Caco-2 (cell line): ENCODE measurements around the gene GNL3L. TPM values are rescaled to one million over a fixed set of nuclear protein-coding genes. Genes with fewer than 3 reads are reported as not detected.

Experiments used
- BruUV-seq: library from RNA; stranded (reverse); fragments of 400-500 nt; replicated peaks from 2 replicates; lab custom pipeline; 2021; lab: Mats Ljungman, UMichigan
- CTCF ChIA-PET: fragments of 300-600 bp; sonication (Branson Sonifier 250); formaldehyde crosslinking; loops from one replicate; lab custom pipeline; 2022; ENCODE audit warnings: antibody characterized with exemption; lab: Charles Lee
- POLR2A ChIA-PET: fragments of 300-600 bp; sonication (Branson Sonifier 250); formaldehyde crosslinking; loops from one replicate; lab custom pipeline; 2022; ENCODE audit warnings: antibody characterized with exemption; lab: Charles Lee
- DNase-seq, 2 experiments: peaks; one replicate each; pipeline versions ENCODE4 v3.0.0 to v3.0.0-alpha.2; 2020 to 2022
- H3K27me3 ChIP-seq: replicated peaks from 2 replicates; pipeline ENCODE4 v1.6.0; 2011; ENCODE audit warnings: low read length; ENCODE audit not compliant: control insufficient read depth, insufficient read depth
- H3K36me3 ChIP-seq: 2 replicates; pipeline ENCODE4 v1.5.1; 2011; ENCODE audit warnings: low read length; ENCODE audit not compliant: control insufficient read depth, insufficient read depth
- H3K4me1 ChIP-seq: fragments of 250-450 bp; sonication (Bioruptor Pico); 2 replicates; pipeline ENCODE4 v1.5.1; 2020; ENCODE audit warnings: mild to moderate bottlenecking
- H3K4me3 ChIP-seq: 2 replicates; pipeline ENCODE4 v1.5.1; 2011; ENCODE audit warnings: low read depth, mild to moderate bottlenecking, control low read depth, low read length
- H3K9me3 ChIP-seq: fragments of 250-450 bp; sonication (Bioruptor Pico); 2 replicates; pipeline ENCODE4 v1.5.1; 2020; ENCODE audit warnings: mild to moderate bottlenecking, moderate library complexity
- H3K27ac Mint-ChIP-seq: one replicate; pipeline ENCODE4 v1.8.0; 2022; ENCODE audit warnings: mixed read lengths; ENCODE audit not compliant: unreplicated experiment
- H3K27me3 Mint-ChIP-seq: one replicate; pipeline ENCODE4 v1.8.0; 2022; ENCODE audit warnings: mixed read lengths; ENCODE audit not compliant: insufficient read depth, unreplicated experiment
- H3K36me3 Mint-ChIP-seq: one replicate; pipeline ENCODE4 v1.8.0; 2022; ENCODE audit warnings: mild to moderate bottlenecking, mixed read lengths; ENCODE audit not compliant: insufficient read depth, unreplicated experiment
- H3K4me1 Mint-ChIP-seq: one replicate; pipeline ENCODE4 v1.8.0; 2022; ENCODE audit warnings: low read depth, mixed read lengths; ENCODE audit not compliant: unreplicated experiment
- H3K4me3 Mint-ChIP-seq: one replicate; pipeline ENCODE4 v1.8.0; 2022; ENCODE audit warnings: mild to moderate bottlenecking, moderate library complexity, mixed read lengths; ENCODE audit not compliant: unreplicated experiment
- H3K9me3 Mint-ChIP-seq: one replicate; pipeline ENCODE4 v1.8.0; 2022; ENCODE audit warnings: mixed read lengths; ENCODE audit not compliant: unreplicated experiment
- intact Hi-C: fragments of 100-400 bp; cut with micrococcal nuclease; formaldehyde crosslinking; loops from one replicate; pipeline ENCODE4 v1.10.0; 2022; ENCODE audit not compliant: unreplicated experiment
- total RNA-seq: library from RNA; stranded (reverse); gene quantifications from 2 replicates; pipeline ENCODE4 v1.2.3, GENCODE V29; 2022
- TF ChIP-seq, protein P1 (sequence below), 2 experiments: fragments of 200-600 bp in 1 of 2; IDR thresholded peaks; 1 replicate in 1 of 2; 2 replicates in 1 of 2; pipeline versions ENCODE4 v1.5.1 to v1.8.0; 2011 to 2022; ENCODE audit warnings: antibody characterized with exemption in 1 of 2, control low read depth in 1 of 2, inconsistent platforms in 1 of 2, low read depth in 1 of 2, low read length in 1 of 2, mild to moderate bottlenecking in 1 of 2, moderate library complexity in 1 of 2; ENCODE audit not compliant: insufficient read depth in 1 of 2, severe bottlenecking in 1 of 2, unreplicated experiment in 1 of 2

GNL3L gene
- total RNA-seq, 1 experiment from 2014 or later = 61.0 TPM

DNA sequence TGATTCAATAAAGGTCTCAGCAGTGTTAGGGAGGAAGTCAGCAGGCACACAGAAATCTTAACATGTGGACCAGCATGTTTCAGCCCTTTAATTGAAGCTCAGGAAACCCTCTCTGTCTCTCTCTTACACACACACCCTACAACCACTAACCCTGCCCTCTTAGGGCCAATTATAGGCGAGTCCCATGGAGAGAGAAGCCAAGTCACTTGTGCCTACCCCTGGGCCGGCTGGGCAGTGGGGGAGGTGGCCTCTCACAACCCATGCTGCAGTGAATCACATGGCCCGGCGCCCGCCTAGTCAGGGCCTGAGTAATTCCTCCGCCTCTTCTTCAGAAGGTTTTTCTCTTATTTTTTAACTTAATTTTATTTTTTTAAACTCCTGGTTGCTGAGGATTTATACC is 37.7 kb upstream of the GNL3L start:
- ChIA-PET POLR2A (no interaction called here), CTCF (no interaction called here)
- Histone ChIP-seq H3K36me3 (no peaks in the 10 kb centered on the region), H3K9me3 (no peaks in the 10 kb centered on the region), H3K4me3 (no peak overlapping the region), H3K27me3 (no peaks in the 10 kb centered on the region), H3K4me1 (no peaks in the 10 kb centered on the region)
- intact Hi-C loops = no loop called here
- Mint-ChIP-seq H3K36me3 (no peaks in the 10 kb centered on the region), H3K27ac (no peak overlapping the region), H3K4me3 (no peak overlapping the region), H3K4me1 (peaks cover 9% of the 10 kb centered on the region), H3K27me3 (no peaks in the 10 kb centered on the region), H3K9me3 (no peaks in the 10 kb centered on the region)
- BruUV-seq = no TSS peak
- TF ChIP-seq, protein P1, sequence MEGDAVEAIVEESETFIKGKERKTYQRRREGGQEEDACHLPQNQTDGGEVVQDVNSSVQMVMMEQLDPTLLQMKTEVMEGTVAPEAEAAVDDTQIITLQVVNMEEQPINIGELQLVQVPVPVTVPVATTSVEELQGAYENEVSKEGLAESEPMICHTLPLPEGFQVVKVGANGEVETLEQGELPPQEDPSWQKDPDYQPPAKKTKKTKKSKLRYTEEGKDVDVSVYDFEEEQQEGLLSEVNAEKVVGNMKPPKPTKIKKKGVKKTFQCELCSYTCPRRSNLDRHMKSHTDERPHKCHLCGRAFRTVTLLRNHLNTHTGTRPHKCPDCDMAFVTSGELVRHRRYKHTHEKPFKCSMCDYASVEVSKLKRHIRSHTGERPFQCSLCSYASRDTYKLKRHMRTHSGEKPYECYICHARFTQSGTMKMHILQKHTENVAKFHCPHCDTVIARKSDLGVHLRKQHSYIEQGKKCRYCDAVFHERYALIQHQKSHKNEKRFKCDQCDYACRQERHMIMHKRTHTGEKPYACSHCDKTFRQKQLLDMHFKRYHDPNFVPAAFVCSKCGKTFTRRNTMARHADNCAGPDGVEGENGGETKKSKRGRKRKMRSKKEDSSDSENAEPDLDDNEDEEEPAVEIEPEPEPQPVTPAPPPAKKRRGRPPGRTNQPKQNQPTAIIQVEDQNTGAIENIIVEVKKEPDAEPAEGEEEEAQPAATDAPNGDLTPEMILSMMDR (IDR thresholded peaks at IDR 0.05; ENCODE audit: insufficient read depth in 1 of 2, low read depth in 1 of 2, low read length in 1 of 2, severe bottlenecking in 1 of 2, unreplicated experiment in 1 of 2) = no peak
- no peak for DNase-seq

DNA sequence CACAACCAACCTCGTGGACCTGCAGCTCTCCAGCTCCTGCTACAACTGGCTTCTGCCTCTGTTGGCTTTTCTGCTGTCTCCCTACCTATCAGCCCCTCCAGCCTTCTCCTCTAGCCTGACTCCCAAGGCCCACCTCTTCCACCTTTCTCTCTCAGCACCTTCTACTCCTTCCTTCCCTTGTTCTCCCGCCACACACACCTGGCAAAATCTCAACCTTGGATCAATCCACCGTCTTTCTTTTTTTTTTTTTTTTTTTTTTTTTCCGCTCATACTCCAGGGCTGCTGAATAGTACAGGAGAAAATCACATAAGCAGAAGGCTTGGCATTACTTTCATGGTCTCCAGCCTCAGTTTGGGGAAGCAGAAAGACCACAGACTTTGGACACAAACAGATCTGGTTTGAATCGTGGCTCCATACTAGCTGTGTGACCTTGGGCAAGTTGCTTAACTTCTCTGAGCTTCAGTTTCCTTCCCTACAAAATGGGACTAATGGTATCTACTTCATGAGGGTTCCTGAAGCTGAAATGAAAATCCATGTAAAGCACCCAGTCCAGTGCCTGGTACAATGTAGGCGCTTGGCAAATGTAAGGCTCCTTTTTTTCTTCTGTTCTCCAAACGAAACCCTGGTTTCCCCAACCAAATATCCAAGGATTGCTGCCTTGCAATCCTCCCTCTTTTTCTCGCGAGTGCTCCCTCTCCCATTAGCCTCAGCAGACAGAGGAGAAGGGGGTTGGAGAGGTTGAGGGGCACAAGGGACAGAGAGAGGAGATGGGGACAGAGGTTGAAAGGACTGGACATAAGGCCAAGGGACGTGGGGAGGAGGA is 35.6 kb upstream of the GNL3L start:
- H3K4me3 ChIP-seq = peak overlapping the region; percentile 52
- H3K27me3 Mint-ChIP-seq = peaks cover 5% of the 10 kb centered on the region
- intact Hi-C loops = no loop called here
- no peaks in the 10 kb centered on the region for H3K27me3 ChIP-seq
- ChIA-PET POLR2A (no interaction called here), CTCF (no interaction called here)
- peak overlapping the region; percentile 74 for H3K4me3 Mint-ChIP-seq
- H3K9me3 ChIP-seq = no peaks in the 10 kb centered on the region
- peaks cover 13% of the 10 kb centered on the region for H3K4me1 Mint-ChIP-seq
- no peaks in the 10 kb centered on the region for H3K9me3 Mint-ChIP-seq
- no peaks in the 10 kb centered on the region for H3K36me3 ChIP-seq
- no peak for DNase-seq
- TSS peak; percentile 40 for BruUV-seq
- TF ChIP-seq, protein P1 (IDR thresholded peaks at IDR 0.05; ENCODE audit: insufficient read depth in 1 of 2, low read depth in 1 of 2, low read length in 1 of 2, severe bottlenecking in 1 of 2, unreplicated experiment in 1 of 2) = no peak
- no peak overlapping the region for H3K27ac Mint-ChIP-seq
- H3K4me1 ChIP-seq = no peaks in the 10 kb centered on the region
- no peaks in the 10 kb centered on the region for H3K36me3 Mint-ChIP-seq

DNA sequence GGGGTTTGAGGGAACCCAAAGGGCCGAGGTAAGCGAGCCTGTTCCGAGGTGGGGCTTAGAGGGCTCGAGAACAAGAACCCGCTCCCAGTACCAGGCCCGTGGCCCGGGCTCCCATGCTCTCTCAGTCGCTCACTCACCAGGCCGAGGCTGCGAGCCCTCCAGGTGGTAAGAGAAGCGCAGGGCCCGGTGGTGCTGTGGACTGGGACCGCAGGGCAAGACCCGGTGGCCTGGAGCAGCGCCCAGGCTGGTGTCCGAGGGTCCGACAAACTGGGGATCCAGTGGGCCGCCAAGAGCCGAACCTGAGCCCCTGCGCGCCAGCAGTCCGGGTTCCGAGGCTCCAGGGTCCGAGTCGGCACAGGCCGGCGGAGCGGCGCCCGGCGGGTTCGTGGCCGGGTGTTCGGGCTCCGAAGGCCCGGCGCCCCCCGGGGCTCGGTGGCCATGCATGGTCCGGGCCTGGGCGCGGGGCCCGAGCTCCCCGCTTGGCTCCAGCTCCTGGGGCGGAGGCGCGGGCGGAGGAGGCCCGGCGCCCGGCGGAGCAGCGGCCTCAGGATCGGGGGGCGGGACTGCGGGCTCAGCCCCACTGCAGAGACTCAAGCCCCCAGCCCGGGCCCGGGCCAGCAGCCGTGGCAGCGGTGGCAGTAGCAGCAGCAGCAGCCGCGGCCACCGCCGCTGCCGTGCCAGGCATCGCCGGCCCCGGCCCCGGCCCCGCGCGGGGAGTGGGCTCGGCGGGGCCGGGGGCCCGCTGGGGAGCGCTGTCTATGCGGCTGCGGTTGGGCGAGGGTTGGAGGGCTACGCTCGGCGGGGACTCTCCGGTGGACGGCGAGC is 34.8 kb upstream of the GNL3L start:
- no peaks in the 10 kb centered on the region for H3K9me3 ChIP-seq
- H3K4me1 Mint-ChIP-seq = peaks cover 13% of the 10 kb centered on the region
- TF ChIP-seq, protein P1 (IDR thresholded peaks at IDR 0.05; ENCODE audit: insufficient read depth in 1 of 2, low read depth in 1 of 2, low read length in 1 of 2, severe bottlenecking in 1 of 2, unreplicated experiment in 1 of 2) = no peak
- no peaks in the 10 kb centered on the region for H3K36me3 Mint-ChIP-seq
- no peak overlapping the region for H3K27ac Mint-ChIP-seq
- no peaks in the 10 kb centered on the region for H3K36me3 ChIP-seq
- H3K27me3 ChIP-seq = no peaks in the 10 kb centered on the region
- DNase-seq = peak in 1 of 2 experiments; percentile 4
- intact Hi-C loops = no loop called here
- H3K4me3 Mint-ChIP-seq = peak overlapping the region; percentile 76
- CTCF ChIA-PET = no interaction called here
- H3K27me3 Mint-ChIP-seq = peaks cover 5% of the 10 kb centered on the region
- no peaks in the 10 kb centered on the region for H3K4me1 ChIP-seq
- no peaks in the 10 kb centered on the region for H3K9me3 Mint-ChIP-seq
- BruUV-seq = no TSS peak
- peak overlapping the region; percentile 52 for H3K4me3 ChIP-seq
- POLR2A ChIA-PET = interaction anchor here (0.5 kb wide), 1 partner anchor 404 kb away, joined by 3 read pairs; no protein-coding TSS in a partner anchor
